ENCODE results near the gene KNL1. TPM values are rescaled to one million over a fixed set of nuclear protein-coding genes. Genes with fewer than 3 reads are reported as not detected.
A peak's percentile ranks its signal among the peaks of the same experiment; 100 is the strongest.

Gene KNL1
- polyA plus RNA-seq, 4 donors: 8.1 to 11.0 (median 8.9) TPM

DNA sequence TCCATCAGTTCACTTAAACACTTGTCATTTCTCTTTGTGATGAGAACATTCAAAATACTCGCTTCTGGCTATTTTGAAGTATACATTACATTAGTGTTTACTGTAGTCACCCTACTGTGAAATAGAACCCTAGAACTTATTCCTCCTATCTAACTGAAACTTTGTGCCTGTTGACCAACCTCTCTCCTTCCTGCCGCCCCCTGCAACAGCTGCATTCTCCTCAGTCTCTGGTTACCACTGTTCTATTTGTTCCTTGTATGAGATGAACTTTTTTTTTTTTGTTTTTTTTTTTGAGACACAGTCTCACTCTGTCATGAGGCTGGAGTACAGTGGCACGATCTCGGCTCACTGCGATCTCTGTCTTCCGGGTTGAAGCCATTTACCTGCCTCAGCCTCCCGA, 103.9 kb downstream of the KNL1 start:
- Histone ChIP-seq H3K27ac (ENCODE audit: low read depth in 1 of 3, low read length in 2 of 3) (no peak overlapping the region), H3K36me3 (ENCODE audit: control insufficient read depth in 3 of 3, insufficient read depth in 2 of 3, low read depth in 1 of 3, low read length in 3 of 3) (peaks cover 0 to 18% (median 0%) of the 10 kb centered on the region in 3 donors), H3K27me3 (ENCODE audit: control insufficient read depth in 3 of 3, insufficient read depth in 3 of 3, low read length in 3 of 3) (no peaks in the 10 kb centered on the region), H3K9me3 (ENCODE audit: control insufficient read depth in 2 of 2, insufficient read depth in 1 of 2, low read depth in 1 of 2, low read length in 1 of 2) (no peaks in the 10 kb centered on the region), H3K4me3 (ENCODE audit: low read depth in 1 of 3, low read length in 3 of 3) (no peak overlapping the region), H3K4me1 (ENCODE audit: control insufficient read depth in 3 of 3, insufficient read depth in 2 of 3, low read depth in 1 of 3, low read length in 2 of 3) (peaks cover 0 to 9% (median 6%) of the 10 kb centered on the region in 3 donors)
- no peak for FAIRE-seq
- 95 to 97% (median 95%) methylated on average over 7 of the region's 7 CpGs for WGBS, 3 donors
- no peak for DNase-seq

DNA sequence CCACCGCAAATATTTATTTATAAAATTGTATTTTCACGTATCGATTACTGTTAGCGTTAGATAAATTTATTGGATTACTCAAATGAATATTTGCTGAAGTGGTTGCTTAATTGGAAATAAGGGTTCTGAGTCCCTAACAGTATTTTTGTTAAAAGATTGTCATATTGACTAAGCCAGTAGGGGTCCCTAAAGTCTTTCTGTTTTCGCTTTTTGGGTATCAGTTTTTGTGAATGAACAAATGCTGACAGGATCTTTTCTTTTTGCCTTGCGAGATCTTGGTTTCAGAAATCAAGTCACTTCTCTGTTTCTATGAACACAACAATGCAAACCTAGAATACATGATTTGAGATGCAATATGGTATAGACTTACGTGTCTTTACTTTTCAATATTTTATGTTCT, 108.0 kb downstream of the KNL1 start:
- no peak for FAIRE-seq
- Histone ChIP-seq H3K36me3 (ENCODE audit: control insufficient read depth in 3 of 3, insufficient read depth in 2 of 3, low read depth in 1 of 3, low read length in 3 of 3) (peaks cover 0 to 18% (median 0%) of the 10 kb centered on the region in 3 donors), H3K4me3 (ENCODE audit: low read depth in 1 of 3, low read length in 3 of 3) (no peak overlapping the region), H3K27me3 (ENCODE audit: control insufficient read depth in 3 of 3, insufficient read depth in 3 of 3, low read length in 3 of 3) (no peaks in the 10 kb centered on the region), H3K4me1 (ENCODE audit: control insufficient read depth in 3 of 3, insufficient read depth in 2 of 3, low read depth in 1 of 3, low read length in 2 of 3) (no peaks in the 10 kb centered on the region), H3K27ac (ENCODE audit: low read depth in 1 of 3, low read length in 2 of 3) (no peak overlapping the region), H3K9me3 (ENCODE audit: control insufficient read depth in 2 of 2, insufficient read depth in 1 of 2, low read depth in 1 of 2, low read length in 1 of 2) (no peaks in the 10 kb centered on the region)
- WGBS, 3 donors: 92 to 94% (median 94%) methylated on average over 7 of the region's 7 CpGs
- DNase-seq: no peak

- Histone ChIP-seq H3K27me3 (ENCODE audit: control insufficient read depth in 3 of 3, insufficient read depth in 3 of 3, low read length in 3 of 3) (no peaks in the 10 kb centered on the region), H3K36me3 (ENCODE audit: control insufficient read depth in 3 of 3, insufficient read depth in 2 of 3, low read depth in 1 of 3, low read length in 3 of 3) (peaks cover 0 to 24% (median 0%) of the 10 kb centered on the region in 3 donors), H3K4me1 (ENCODE audit: control insufficient read depth in 3 of 3, insufficient read depth in 2 of 3, low read depth in 1 of 3, low read length in 2 of 3) (no peaks in the 10 kb centered on the region), H3K9me3 (ENCODE audit: control insufficient read depth in 2 of 2, insufficient read depth in 1 of 2, low read depth in 1 of 2, low read length in 1 of 2) (no peaks in the 10 kb centered on the region), H3K27ac (ENCODE audit: low read depth in 1 of 3, low read length in 2 of 3) (peak overlapping the region in 1 of 3 donors; percentile 37), H3K4me3 (ENCODE audit: low read depth in 1 of 3, low read length in 3 of 3) (no peak overlapping the region)
- FAIRE-seq: no peak
- DNase-seq: peak; percentile 51 to 70
- WGBS, 3 donors: 33 to 78% (median 45%) methylated on average over 2 of the region's 2 CpGs
Observed at GRCh38 chr15:40706121-40706520, 112.1 kb downstream of the KNL1 start.

Other genes starting within 250 kb of the KNL1 start
- over 10,000 TPM in 2 of 4 donors, 1,000 to 10,000 TPM in 2; 1,899 to 32,483 (median 16,493) TPM for gene PHGR1, start 243.2 kb upstream of the KNL1 start, polyA plus RNA-seq
- gene DISP2, start 236.0 kb upstream of the KNL1 start, polyA plus RNA-seq: 10 to 100 TPM in 1 of 4 donors, 1 to 10 TPM in 3; 2.2 to 12.2 (median 5.1) TPM
- 10 to 100 TPM in 2 of 4 donors, 1 to 10 TPM in 2; 4.1 to 24.3 (median 12.9) TPM for gene KNSTRN, start 211.5 kb upstream of the KNL1 start, polyA plus RNA-seq
- 10 to 100 TPM; 20.0 to 58.3 (median 38.0) TPM for gene IVD, start 188.5 kb upstream of the KNL1 start, polyA plus RNA-seq
- 10 to 100 TPM; 10.7 to 32.5 (median 12.5) TPM for gene BAHD1, start 153.3 kb upstream of the KNL1 start, polyA plus RNA-seq
- 10 to 100 TPM in 1 of 4 donors, 1 to 10 TPM in 2, under 1 TPM in 1; 0.45 to 11.3 (median 3.7) TPM for gene CHST14, start 123.3 kb upstream of the KNL1 start, polyA plus RNA-seq
- 10 to 100 TPM; 22.3 to 35.5 (median 23.6) TPM for gene CCDC32, start 29.2 kb upstream of the KNL1 start, polyA plus RNA-seq
- 10 to 100 TPM in 2 of 4 donors, 1 to 10 TPM in 2; 3.2 to 10.6 (median 7.0) TPM for gene RPUSD2, start 24.9 kb upstream of the KNL1 start, polyA plus RNA-seq
- 1 to 10 TPM in 3 of 4 donors, under 1 TPM in 1; 0.89 to 8.5 (median 5.1) TPM for gene RAD51, start 100.9 kb downstream of the KNL1 start, polyA plus RNA-seq
- gene RMDN3, start 161.0 kb downstream of the KNL1 start, polyA plus RNA-seq: 10 to 100 TPM; 36.6 to 80.8 (median 68.2) TPM
- gene GCHFR, start 169.8 kb downstream of the KNL1 start, polyA plus RNA-seq: 100 to 1,000 TPM in 3 of 4 donors, 10 to 100 TPM in 1; 96.7 to 222 (median 147) TPM
- gene C15orf62, start 175.7 kb downstream of the KNL1 start, polyA plus RNA-seq: 1 to 10 TPM in 1 of 4 donors, under 1 TPM in 2, not detected in 1; 0.88 to 5.1 (median 0.89) TPM
- gene ZFYVE19, start 212.8 kb downstream of the KNL1 start, polyA plus RNA-seq: 10 to 100 TPM; 28.1 to 94.6 (median 44.1) TPM
- gene DNAJC17, start 213.2 kb downstream of the KNL1 start, polyA plus RNA-seq: 10 to 100 TPM; 41.0 to 95.9 (median 59.1) TPM
- 100 to 1,000 TPM in 3 of 4 donors, 10 to 100 TPM in 1; 23.3 to 348 (median 226) TPM for gene PPP1R14D, start 234.5 kb downstream of the KNL1 start, polyA plus RNA-seq
- gene SPINT1, start 249.8 kb downstream of the KNL1 start, polyA plus RNA-seq: 100 to 1,000 TPM in 3 of 4 donors, 10 to 100 TPM in 1; 85.0 to 258 (median 187) TPM